ENCODE data around the gene RPP40.

RPP40 gene

DNA sequence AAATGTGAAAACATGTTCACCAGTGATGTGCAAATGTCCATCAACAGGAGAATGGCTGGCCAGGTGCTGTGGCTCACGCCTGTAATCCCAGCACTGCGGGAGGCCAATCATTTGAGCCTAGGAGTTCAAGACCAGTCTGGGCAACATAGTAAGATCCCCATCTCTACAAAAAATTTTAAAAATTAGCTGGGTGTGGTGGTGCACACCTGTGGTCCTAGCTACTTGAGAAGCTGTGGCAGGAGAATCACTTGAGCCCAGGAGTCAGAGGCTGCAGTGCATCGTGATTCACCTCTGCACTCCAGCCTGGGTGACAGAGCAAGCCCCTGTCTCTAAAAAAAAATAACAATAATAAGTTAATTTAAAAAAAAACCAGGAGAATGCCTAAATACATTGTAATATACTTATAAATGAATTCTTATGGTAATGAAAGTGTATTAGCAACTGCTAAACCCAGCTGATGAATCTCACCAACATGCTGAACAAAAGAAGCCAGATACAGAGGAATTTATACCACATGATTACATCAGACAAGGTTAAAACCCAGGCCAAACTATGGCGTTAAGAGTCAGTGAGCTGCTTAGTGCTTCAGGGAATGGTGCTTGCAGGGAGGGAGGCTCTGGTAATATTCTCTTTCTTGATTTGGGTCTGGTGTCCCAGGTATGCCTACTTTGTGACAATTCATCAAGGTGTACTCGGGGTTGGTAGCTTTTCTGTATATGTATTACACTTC lies 36.4 kb downstream of the RPP40 start:
- no peak for DNase-seq

DNA sequence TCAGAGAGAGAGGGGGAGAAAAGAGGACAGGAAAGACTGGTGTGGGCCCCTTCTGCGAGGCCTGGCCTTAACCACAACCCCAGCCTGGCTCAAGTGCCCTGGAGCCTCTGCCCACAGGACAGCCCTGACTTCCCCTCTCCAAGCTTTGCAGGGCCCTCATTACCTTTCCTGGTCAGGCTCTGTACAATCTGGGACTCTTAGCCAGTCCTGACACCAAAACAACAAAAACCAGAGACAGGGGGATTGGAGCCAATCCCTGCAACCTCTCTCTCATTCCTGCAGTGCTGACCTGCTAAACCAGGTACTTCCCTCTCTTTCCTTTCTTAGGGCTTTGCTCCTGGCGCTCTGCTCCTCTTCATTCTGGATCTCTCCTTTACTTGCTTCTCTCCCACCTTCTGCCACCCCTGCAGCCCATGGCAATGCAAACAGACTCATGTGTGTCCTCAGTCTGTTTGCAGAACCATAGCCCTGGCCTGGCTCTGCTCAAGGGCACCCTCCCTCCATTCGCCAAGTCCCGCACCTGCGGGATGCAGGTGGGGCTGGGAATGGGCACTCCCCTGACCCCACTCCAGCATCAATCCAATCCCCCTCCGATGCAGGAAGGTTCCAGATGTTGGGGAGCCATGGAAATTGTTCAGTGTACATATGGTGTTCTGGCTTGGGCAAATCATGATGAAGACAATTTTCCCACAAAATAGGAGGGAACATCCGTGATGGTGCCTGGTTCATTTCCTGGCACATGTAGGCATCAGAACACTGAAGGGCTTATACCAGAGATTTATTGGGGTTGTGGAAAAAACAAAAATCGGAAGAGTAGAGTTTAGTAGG lies 38.1 kb downstream of the RPP40 start:
- no peak for DNase-seq

DNA sequence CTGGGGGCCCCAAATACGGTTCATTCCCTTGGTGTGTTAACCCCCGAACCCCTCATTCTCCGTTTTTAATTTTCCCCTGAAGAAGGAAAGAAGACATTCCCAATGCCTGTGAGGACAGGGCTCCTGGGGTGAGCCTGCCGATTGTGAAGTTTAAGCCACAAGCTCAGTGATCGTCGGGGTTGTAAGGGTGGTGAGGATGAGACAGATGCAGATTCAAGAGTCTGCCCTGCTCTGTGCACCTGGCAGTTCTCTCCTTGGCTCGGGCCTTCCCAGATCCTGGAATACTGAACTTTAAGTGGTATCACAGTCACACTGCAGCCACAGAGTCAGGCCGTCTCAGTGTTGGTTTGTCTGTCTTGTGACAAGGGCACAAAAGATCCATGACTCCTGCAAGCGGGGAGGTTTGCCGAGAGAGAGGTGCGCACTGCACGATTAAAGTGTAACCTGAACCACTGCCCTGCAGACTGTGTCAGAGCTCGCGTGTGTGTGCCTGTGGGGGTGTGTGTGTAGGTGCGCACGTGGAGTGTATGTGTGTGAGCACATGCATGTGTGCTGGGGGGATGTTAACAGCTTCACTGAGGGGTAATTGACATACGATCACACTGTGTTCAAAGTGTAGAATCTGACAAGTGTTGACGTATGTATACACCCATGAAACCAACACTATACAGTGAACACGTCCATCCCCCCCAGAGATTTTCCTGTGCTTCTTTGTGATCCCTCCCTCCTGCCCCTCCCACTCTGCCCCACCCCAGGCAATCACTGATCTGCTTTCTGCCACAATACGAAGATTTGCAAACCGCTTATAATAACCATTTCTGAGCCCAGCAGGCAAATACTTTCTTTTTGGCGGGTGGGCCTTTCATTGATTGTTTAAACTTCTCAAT lies 38.9 kb downstream of the RPP40 start:
- no peak for DNase-seq

DNA sequence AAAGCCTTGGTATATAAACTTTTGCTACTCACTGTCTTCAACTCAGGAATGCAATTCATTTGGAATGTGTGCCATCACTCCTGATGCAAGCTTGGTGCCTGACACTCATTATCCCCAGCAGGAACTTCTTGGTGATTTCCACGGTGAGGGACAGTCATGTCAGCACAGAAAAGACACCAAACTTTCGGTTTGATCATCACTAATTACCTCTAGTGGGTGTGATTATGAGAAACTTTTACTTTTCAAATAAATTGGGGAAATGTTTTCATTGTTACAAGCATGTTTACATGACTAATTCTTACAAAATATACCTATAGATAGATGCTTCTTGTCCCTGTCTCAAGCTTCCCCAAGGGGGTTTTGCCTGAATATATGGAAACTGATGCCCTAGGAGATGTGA lies 40.9 kb downstream of the RPP40 start:
- DNase-seq: no peak

DNA sequence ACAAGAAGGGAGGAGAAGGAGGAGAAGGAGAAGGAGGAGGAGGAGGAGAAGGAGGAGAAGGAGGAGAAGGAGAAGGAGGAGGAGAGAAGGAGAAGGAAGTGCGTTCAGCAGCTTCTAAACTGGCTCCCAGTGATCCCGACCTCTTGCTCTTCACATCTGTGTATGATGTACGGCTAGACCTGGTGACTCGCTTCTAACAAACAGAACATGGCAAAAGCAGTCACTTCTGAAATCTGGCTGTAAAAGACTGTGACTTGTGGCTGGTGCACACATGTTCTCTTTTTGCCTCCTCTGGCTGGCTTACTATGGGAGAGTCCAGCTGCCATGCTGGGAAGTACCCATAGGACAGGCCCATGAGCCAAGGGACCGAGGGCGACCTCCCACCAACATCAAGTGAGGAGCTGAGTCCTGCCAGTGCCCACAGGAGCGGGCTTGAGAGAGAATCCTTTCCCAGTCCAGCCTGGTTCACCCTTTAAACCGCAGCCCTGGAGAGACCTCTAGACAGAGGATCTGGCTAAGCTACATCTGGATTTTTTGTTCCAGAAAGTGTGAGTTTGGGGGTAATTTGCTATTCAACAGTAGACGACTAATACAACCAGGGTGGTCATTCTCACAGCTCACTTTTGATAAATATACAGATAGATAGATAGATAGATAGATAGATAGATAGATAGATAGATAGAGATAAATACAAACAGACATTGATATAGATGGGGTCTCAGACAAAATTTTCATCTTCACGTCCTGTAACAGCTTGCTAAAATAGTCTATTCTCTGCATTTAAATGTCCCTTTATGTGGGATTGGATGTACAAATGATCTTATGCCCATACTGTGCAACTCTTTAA lies 42.3 kb downstream of the RPP40 start:
- no peak for DNase-seq

DNA sequence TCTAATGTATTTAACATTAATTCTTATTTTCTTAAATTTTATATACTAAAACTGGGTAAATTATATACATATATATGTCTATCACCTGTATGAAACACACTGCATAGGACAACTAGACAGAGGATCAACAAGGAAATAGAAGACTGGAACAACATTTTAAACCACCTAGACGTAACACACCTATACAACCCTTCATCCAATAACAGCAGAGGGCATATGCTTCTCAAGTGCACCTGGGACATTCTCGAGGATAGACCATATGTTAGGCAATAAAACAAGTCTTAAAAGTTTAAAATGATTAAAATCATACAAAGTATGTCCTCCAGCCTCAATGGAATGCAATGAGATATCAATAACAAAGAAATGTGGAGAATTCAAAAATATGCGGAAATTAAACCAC lies 45.2 kb downstream of the RPP40 start:
- no peak for DNase-seq

DNA sequence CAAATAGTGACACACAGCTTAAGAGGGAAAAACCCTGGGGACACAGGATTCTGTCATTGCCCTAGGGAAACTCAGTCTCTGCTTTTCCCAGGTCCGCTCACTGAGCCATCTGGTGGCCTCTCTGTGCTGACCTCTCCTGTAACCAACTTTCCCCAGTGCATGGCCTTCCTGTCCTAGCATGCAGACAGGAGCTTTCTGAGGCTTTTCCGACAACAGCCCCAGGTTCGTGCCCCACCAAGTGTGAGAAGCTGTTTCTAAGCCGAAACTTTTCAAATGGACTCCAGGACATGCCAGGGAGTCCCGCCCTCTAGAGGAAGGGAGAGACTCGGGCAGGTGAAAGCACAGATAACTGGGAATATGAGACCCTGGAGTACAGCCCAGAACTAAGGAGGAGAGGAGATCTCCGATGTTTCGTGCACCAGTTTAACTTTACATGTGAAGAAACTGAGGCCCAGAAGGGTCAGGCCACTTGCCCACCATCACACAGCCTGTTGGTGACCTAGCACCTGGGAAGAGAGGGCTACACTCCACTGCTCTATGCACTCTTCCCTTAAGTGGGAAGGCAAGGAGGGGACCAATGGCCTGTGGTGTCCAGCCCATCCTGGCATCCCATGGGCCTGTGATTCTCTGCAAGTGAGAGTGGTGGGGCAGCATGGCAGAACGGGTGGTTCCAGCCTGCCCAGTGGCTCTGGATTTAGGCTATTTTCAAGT lies 46.2 kb downstream of the RPP40 start:
- no peak for DNase-seq

DNA sequence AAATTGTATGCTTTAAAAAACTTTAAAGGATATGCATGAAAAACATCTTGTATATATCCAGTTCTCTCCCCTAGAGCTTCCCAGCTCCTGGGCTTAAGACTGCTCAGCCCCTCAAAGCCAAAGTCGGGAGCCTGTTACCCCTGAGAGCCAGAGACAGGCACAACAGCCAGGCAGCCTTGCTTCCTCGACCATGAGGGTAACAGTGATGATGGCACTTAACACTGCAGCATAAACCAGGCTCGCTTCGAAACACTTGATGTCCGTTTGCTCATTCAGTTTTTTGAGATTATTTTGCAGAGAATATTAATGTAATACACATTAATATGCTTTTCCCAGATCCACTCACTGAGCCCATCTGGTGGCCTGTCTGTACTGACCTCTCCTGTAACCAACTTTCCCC lies 47.2 kb downstream of the RPP40 start:
- no peak for DNase-seq

DNA sequence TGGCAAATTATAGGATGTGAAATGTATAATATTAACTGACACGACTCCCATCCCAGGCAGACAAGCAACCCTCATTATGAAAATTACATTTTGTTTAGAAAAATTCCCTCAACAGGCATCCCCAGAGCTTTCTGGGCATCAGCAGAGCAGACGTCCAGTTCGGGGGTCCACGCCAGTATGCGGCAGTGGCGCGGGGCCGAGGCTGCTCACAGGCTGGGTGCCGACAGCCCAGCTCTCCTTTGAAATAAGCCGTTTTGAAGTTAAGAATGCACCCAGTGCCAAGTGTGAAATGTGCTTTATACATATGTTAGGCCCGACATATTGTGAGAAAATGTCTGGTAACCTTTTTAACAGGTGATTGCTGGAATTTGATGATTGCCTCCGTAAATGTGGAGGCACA lies 50.4 kb downstream of the RPP40 start:
- no peak for DNase-seq

DNA sequence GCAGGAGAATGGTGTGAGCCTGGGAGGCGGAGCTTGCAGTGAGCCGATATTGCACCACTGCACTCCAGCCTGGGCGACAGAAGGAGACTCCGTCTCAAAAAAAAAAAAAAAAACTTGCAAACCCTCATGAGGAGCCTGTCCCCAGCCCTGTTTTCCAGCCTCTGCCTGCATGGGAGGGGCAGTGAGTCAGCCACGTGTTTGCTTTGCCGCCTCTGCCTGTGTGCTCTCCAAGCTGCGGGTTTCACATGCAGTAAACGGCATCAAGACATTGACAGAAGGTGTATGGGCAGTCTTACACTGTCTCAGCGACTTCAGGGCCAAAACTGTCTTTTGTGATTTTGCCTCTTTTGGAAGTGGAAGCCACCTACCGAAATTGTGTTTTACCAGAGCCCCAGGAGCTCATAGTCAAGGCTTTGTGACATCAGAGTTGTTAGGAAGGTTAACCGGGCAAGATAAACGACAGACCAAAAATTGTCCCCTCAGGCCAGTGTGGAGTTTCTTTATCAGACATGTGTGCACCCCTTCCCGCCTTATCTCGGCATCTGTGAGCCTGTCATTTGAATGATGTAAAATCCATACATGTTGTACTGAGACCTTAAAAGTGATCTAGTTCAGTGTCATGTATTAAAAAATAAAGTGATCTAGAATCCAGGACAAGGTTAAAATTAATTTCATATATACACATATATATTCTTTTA lies 52.9 kb downstream of the RPP40 start:
- DNase-seq: no peak

DNA sequence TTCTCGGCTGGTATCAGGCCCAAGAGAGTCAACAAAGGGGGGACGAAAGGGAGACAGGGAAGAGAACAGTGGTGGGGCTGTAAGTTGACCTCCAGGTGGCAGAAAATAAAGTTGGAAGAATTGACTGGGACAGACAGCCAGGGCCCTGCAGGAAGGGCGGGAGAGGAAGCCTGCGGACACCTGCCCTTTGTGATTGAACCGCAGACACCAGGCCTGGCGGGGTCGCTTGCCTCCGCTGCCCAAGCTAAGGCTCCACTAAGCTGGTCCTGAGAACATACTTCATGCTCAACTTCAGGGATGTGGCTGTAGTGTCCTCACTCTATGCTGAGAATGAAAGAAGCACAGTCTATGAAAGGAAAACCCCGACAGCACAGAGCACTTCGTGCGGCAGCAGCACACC lies 53.8 kb downstream of the RPP40 start:
- DNase-seq: no peak

DNA sequence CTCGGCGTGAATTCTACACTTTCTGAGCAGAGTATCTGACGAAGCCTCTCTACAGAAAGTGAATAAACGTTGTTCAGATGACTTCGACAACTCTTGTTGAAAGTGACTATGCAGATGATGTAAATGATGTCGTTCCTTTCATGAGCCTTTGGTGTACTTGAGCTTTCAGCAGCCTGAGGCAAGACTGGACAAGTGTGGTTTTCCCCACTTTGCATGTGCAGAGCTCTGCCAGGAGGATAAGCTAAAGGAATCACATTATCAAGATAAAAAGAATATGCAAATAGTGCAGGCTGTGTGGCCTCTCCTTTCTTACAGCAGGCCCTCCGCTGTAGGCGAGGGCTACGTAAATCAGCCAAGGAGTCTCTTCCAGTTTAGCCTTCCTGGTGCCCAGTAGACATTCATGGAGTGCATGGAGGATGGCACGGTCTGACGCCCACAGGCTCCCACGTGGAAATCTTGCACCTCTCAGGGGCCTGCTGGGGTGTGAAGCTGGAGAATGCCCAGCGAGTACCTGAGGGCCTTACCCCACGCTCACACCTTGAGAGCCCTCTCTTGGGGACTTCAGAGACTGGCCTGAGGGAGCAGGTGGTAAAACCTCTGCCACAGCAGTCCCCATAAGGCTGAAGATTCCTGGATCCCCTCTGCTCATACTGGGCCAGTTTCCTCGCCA lies 54.9 kb downstream of the RPP40 start:
- no peak for DNase-seq

DNA sequence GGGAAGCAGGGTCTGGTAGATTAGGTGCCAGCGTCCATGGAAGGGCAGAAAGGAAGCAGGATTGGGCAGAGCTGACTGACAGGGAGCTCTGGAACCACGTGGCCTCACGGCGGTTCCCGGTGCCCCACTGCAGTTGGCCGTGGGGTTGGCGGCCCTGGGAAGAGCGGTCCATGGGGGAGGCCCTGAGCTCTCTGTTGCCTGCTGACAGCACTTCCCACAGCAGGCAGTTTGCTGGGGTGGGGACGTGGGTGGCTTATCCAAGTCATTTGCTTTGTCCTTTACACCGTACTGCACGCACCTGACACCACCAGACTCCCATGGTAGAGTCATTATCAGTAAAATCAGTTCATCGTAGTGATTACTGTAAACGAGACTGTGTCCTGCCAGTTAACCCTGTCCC lies 56.1 kb downstream of the RPP40 start:
- DNase-seq: no peak

DNA sequence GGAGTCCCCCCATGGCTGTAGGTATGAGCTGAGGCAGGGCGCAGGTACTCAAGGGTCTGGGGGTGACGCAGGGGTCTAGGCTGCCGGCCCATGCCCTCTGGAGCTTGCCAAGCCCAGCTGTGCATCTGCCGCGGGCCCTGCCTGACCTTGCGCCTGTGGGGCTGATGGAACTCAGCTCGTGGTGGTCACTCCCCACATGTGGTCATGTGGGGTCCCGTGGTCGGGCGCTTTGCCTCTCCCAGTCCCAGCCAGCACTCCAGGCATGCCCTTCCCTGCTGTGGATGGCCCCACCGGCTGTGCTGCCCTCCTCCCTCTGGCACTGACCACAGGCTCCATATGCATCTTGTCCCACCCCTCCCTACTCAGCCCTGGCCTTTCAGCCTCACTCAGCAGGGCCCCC lies 57.3 kb downstream of the RPP40 start:
- DNase-seq: no peak
